Smooth muscle cell (in vitro differentiated cells): ENCODE measurements around the gene STRIP1. TPM values are rescaled to one million over a fixed set of nuclear protein-coding genes. Genes with fewer than 3 reads are reported as not detected.

Source experiments
- DNase-seq: peaks from one replicate; lab custom pipeline; 2025; ENCODE audit not compliant: unreplicated experiment; lab: John Stamatoyannopoulos, UW
- H2AFZ ChIP-seq: fragments of 200-600 bp; sonication (generic); 2 replicates; pipeline ENCODE4 v1.6.0; 2016; ENCODE audit warnings: antibody characterized with exemption, low read depth, mild to moderate bottlenecking
- H3F3A ChIP-seq: fragments of 200-600 bp; sonication (generic); 2 replicates; pipeline ENCODE4 v1.6.0; 2017; ENCODE audit warnings: antibody characterized with exemption, low read depth
- H3K27ac ChIP-seq: fragments of 200-600 bp; sonication (generic); 2 replicates; pipeline ENCODE4 v1.5.1; 2016; ENCODE audit warnings: low read depth, mild to moderate bottlenecking
- H3K27me3 ChIP-seq: fragments of 200-600 bp; sonication (generic); 2 replicates; pipeline ENCODE4 v1.6.1; 2016; ENCODE audit warnings: low read depth, mild to moderate bottlenecking
- H3K36me3 ChIP-seq: fragments of 200-600 bp; sonication (generic); 2 replicates; pipeline ENCODE4 v1.5.1; 2016; ENCODE audit warnings: low read depth
- H3K4me1 ChIP-seq: fragments of 200-600 bp; sonication (generic); 2 replicates; pipeline ENCODE4 v1.5.1; 2016; ENCODE audit warnings: low read depth
- H3K4me2 ChIP-seq: fragments of 200-600 bp; sonication (generic); 2 replicates; pipeline ENCODE4 v1.6.0; 2016; ENCODE audit warnings: mild to moderate bottlenecking
- H3K4me3 ChIP-seq: fragments of 200-600 bp; sonication (generic); 2 replicates; pipeline ENCODE4 v1.5.1; 2016; ENCODE audit warnings: mild to moderate bottlenecking
- H3K79me2 ChIP-seq: fragments of 200-600 bp; sonication (generic); 2 replicates; pipeline ENCODE4 v1.6.0; 2016; ENCODE audit warnings: low read depth, mild to moderate bottlenecking
- H3K9ac ChIP-seq: fragments of 200-600 bp; sonication (generic); 2 replicates; pipeline ENCODE4 v1.6.0; 2016; ENCODE audit warnings: low read depth
- H3K9me3 ChIP-seq: fragments of 200-600 bp; sonication (generic); replicated peaks from 2 replicates; pipeline ENCODE4 v1.5.1; 2016; ENCODE audit warnings: low read depth
- H4K20me1 ChIP-seq: fragments of 200-600 bp; sonication (generic); 2 replicates; pipeline ENCODE4 v1.6.0; 2016; ENCODE audit warnings: low read depth
- WGBS: methylation state at CpG from one replicate; pipeline ENCODE4 v1.1.7; 2016; ENCODE audit warnings: low lambda C conversion rate; 5-methylcytosine and 5-hydroxymethylcytosine counted together
- polyA plus RNA-seq: library from polyadenylated mRNA; unstranded; fragments of >200 nt; fragmentation: Nextera tagmentation; extraction: Ambion mirVana; gene quantifications from 2 replicates; pipeline ENCODE4 v1.2.1, GENCODE V29; 2016
- total RNA-seq: library from RNA; depleted of rRNA; stranded (reverse); fragments of >200 nt; gene quantifications from 2 replicates; pipeline ENCODE4 v1.2.3, GENCODE V29; 2014
- TF ChIP-seq, protein P1 (sequence below): fragments of 200-600 bp; sonication (generic); IDR thresholded peaks from 2 replicates; pipeline ENCODE4 v1.5.1; 2017; ENCODE audit warnings: borderline replicate concordance, mild to moderate bottlenecking, antibody characterized with exemption; ENCODE audit not compliant: insufficient read depth, poor library complexity, severe bottlenecking

STRIP1 gene
- total and polyA plus RNA-seq, 2 experiments from 2014 or later: 22.5 to 31.2 TPM

DNA sequence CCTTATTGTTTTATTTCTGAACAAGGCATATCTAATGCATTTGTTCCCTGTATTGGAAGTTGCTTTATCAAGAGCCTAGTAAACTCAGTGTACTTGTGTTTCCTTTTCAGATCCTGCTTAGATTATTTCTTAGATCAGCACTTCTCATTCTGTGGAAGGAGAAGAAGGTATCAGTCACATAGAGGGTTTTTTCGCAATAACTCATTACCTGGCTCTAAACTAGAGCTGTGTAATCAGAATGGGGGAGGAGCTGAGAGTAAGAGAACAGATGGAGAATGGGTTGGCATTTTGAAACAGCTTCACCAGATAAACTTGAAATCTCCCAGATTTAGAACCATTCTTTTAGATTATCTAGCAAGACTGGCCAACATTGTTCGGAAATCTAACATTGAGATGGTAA lies 38.9 kb upstream of the STRIP1 start:
- Histone ChIP-seq H3K27me3 (no peaks in the 10 kb centered on the region), H3K4me2 (peak overlapping the region; percentile 65), H3K27ac (peak overlapping the region; percentile 88), H3K9ac (peak overlapping the region; percentile 73), H3K9me3 (no peaks in the 10 kb centered on the region), H3F3A (peaks cover 45% of the 10 kb centered on the region), H3K4me3 (no peak overlapping the region), H3K36me3 (no peaks in the 10 kb centered on the region), H2AFZ (no peak overlapping the region), H3K79me2 (peaks cover 92% of the 10 kb centered on the region), H4K20me1 (peaks cover 81% of the 10 kb centered on the region), H3K4me1 (peaks cover 17% of the 10 kb centered on the region)
- TF ChIP-seq, protein P1, sequence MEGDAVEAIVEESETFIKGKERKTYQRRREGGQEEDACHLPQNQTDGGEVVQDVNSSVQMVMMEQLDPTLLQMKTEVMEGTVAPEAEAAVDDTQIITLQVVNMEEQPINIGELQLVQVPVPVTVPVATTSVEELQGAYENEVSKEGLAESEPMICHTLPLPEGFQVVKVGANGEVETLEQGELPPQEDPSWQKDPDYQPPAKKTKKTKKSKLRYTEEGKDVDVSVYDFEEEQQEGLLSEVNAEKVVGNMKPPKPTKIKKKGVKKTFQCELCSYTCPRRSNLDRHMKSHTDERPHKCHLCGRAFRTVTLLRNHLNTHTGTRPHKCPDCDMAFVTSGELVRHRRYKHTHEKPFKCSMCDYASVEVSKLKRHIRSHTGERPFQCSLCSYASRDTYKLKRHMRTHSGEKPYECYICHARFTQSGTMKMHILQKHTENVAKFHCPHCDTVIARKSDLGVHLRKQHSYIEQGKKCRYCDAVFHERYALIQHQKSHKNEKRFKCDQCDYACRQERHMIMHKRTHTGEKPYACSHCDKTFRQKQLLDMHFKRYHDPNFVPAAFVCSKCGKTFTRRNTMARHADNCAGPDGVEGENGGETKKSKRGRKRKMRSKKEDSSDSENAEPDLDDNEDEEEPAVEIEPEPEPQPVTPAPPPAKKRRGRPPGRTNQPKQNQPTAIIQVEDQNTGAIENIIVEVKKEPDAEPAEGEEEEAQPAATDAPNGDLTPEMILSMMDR: no peak
- DNase-seq: no peak
- WGBS: 92% methylated on average over 2 of the region's 2 CpGs

DNA sequence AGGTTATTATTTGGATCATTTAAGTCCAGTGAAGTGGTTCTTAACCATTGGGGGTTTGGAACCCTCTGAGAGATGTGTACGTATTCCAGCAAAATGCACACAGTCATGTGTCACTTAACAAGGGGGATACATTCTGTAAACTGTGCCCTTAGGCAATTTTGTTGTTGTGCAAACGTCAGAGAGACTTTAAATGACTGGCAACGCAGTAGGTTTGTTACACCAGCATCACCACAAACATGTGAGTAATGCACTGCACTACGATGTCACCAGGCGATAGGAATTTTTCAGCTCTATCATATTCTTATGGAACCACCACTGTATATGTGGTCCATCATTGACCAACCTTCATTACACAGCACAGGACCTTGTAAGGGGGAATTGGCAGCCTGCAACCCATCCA lies 37.9 kb upstream of the STRIP1 start:
- H2AFZ ChIP-seq: no peak overlapping the region
- H3K27me3 ChIP-seq: no peaks in the 10 kb centered on the region
- H3K4me2 ChIP-seq: peak overlapping the region; percentile 65
- no peak for DNase-seq
- no peak overlapping the region for H3K4me3 ChIP-seq
- TF ChIP-seq, protein P1: no peak
- H3K9ac ChIP-seq: peak overlapping the region; percentile 73
- WGBS: 20% methylated on average over 5 of the region's 5 CpGs
- H3F3A ChIP-seq: peaks cover 47% of the 10 kb centered on the region
- H3K4me1 ChIP-seq: peaks cover 17% of the 10 kb centered on the region
- no peaks in the 10 kb centered on the region for H3K9me3 ChIP-seq
- peak overlapping the region; percentile 88 for H3K27ac ChIP-seq
- H3K36me3 ChIP-seq: no peaks in the 10 kb centered on the region
- peaks cover 72% of the 10 kb centered on the region for H4K20me1 ChIP-seq
- peaks cover 92% of the 10 kb centered on the region for H3K79me2 ChIP-seq

DNA sequence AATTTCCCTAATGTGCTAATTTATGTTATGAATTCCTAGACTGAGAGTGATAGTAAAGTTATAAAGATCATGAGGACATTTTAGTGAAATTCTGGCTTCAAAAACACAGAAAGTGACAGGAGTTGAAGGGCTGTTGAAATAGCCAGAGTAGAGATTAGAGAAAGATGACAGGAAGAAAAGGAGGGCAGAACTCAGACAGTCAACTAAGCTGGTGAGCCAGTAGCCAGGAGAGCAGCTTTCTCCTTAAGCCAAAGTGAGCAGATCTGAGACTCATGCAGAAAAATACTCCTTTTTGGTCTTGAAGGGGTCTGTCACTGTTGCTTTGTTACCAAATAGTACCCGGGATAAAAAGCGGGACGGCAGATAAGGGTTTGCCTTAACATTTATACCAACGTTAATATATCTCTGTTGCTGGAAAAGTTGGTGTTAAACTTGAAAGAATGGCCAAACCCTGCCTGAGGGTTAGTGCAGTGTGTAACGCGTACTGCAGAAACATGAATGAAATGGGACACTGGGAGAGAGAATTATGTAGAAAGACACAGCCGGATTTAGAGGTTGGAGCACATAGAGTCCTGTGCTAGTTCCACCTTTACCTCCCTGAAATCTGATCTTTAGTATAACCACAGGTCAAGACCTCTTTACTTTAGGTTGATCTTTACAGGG lies 37.1 kb upstream of the STRIP1 start:
- no peaks in the 10 kb centered on the region for H3K9me3 ChIP-seq
- peak overlapping the region; percentile 88 for H3K27ac ChIP-seq
- H3K27me3 ChIP-seq: no peaks in the 10 kb centered on the region
- H3K4me2 ChIP-seq: peak overlapping the region; percentile 42
- peaks cover 54% of the 10 kb centered on the region for H3F3A ChIP-seq
- H3K9ac ChIP-seq: peak overlapping the region; percentile 42
- H3K4me1 ChIP-seq: peaks cover 17% of the 10 kb centered on the region
- peaks cover 92% of the 10 kb centered on the region for H3K79me2 ChIP-seq
- H2AFZ ChIP-seq: no peak overlapping the region
- DNase-seq: no peak
- H3K4me3 ChIP-seq: no peak overlapping the region
- H3K36me3 ChIP-seq: no peaks in the 10 kb centered on the region
- 41% methylated on average over 7 of the region's 7 CpGs for WGBS
- H4K20me1 ChIP-seq: peaks cover 63% of the 10 kb centered on the region
- TF ChIP-seq, protein P1: no peak

DNA sequence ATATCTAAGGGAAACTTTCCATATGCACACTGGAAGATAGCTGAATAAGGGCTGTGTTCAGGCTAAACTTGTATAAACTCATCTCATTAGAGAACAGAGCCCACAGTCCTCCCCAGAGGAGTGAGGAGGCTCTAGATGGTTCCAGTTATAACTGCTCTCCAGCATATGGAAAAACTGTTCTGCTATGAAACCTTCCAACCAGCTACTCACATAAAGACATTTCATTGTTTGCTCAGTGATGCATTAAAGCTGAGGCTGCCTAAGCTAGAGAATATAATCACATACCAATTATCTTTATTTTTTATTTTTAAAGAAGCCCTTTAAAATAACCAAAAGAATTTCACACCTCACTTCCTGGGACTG lies 36.6 kb upstream of the STRIP1 start:
- no peak overlapping the region for H3K4me3 ChIP-seq
- no peaks in the 10 kb centered on the region for H3K9me3 ChIP-seq
- peaks cover 92% of the 10 kb centered on the region for H3K79me2 ChIP-seq
- H3K4me1 ChIP-seq: peaks cover 16% of the 10 kb centered on the region
- no peak for DNase-seq
- H3F3A ChIP-seq: peaks cover 59% of the 10 kb centered on the region
- no peaks in the 10 kb centered on the region for H3K36me3 ChIP-seq
- H3K27ac ChIP-seq: peak overlapping the region; percentile 88
- TF ChIP-seq, protein P1: no peak
- no peak overlapping the region for H2AFZ ChIP-seq
- peak overlapping the region; percentile 42 for H3K4me2 ChIP-seq
- peaks cover 58% of the 10 kb centered on the region for H4K20me1 ChIP-seq
- no peaks in the 10 kb centered on the region for H3K27me3 ChIP-seq
- peak overlapping the region; percentile 42 for H3K9ac ChIP-seq
